GM23248 (cell line): ENCODE data around the gene DYSF. TPM values are rescaled to one million over a fixed set of nuclear protein-coding genes. Genes with fewer than 3 reads are reported as not detected.

ENCODE experiments used
- DNase-seq: peaks from one replicate; pipeline ENCODE4 v3.0.0-alpha.2; 2015
- H2AFZ ChIP-seq: fragments of 200-600 bp; sonication (generic); 2 replicates; pipeline ENCODE4 v1.6.1; 2016; ENCODE audit warnings: antibody characterized with exemption
- H3F3A ChIP-seq: fragments of 200-600 bp; sonication (generic); 2 replicates; pipeline ENCODE4 v1.6.1; 2016; ENCODE audit warnings: mild to moderate bottlenecking, antibody characterized with exemption, mixed run types; ENCODE audit not compliant: insufficient read depth
- H3K27ac ChIP-seq: fragments of 200-600 bp; sonication (generic); 2 replicates; pipeline ENCODE4 v1.5.1; 2016; ENCODE audit warnings: mild to moderate bottlenecking
- H3K27me3 ChIP-seq: fragments of 200-600 bp; sonication (generic); replicated peaks from 2 replicates; pipeline ENCODE4 v1.6.1; 2016; ENCODE audit warnings: mild to moderate bottlenecking; ENCODE audit not compliant: insufficient read depth
- H3K36me3 ChIP-seq: fragments of 200-600 bp; sonication (generic); 2 replicates; pipeline ENCODE4 v1.6.1; 2016; ENCODE audit warnings: low read depth, mild to moderate bottlenecking
- H3K4me1 ChIP-seq: fragments of 200-600 bp; sonication (generic); 2 replicates; pipeline ENCODE4 v1.6.1; 2016; ENCODE audit warnings: mild to moderate bottlenecking; ENCODE audit not compliant: insufficient read depth
- H3K4me2 ChIP-seq: fragments of 200-600 bp; sonication (generic); one replicate; pipeline ENCODE4 v1.6.1; 2016; ENCODE audit warnings: mild to moderate bottlenecking; ENCODE audit not compliant: unreplicated experiment
- H3K4me3 ChIP-seq: fragments of 200-600 bp; sonication (generic); 2 replicates; pipeline ENCODE4 v1.5.1; 2016; ENCODE audit warnings: mild to moderate bottlenecking
- H3K79me2 ChIP-seq: fragments of 200-600 bp; sonication (generic); 2 replicates; pipeline ENCODE4 v1.6.1; 2016; ENCODE audit warnings: mild to moderate bottlenecking; ENCODE audit not compliant: insufficient read depth
- H3K9ac ChIP-seq: fragments of 200-600 bp; sonication (generic); 2 replicates; pipeline ENCODE4 v1.6.1; 2016; ENCODE audit warnings: mild to moderate bottlenecking
- H3K9me2 ChIP-seq: fragments of 200-600 bp; sonication (generic); 2 replicates; pipeline ENCODE4 v1.6.1; 2016; ENCODE audit warnings: mixed run types, mild to moderate bottlenecking, moderate library complexity; ENCODE audit not compliant: insufficient read depth
- H3K9me3 ChIP-seq: fragments of 200-600 bp; sonication (generic); one replicate; pipeline ENCODE4 v1.6.1; 2017; ENCODE audit warnings: low read depth
- H4K20me1 ChIP-seq: fragments of 200-600 bp; sonication (generic); 2 replicates; pipeline ENCODE4 v1.6.0; 2016; ENCODE audit not compliant: insufficient read depth
- EZH2 ChIP-seq: fragments of 200-600 bp; sonication (generic); IDR thresholded peaks from 2 replicates; pipeline ENCODE4 v1.6.1; 2018; ENCODE audit warnings: antibody characterized with exemption, mild to moderate bottlenecking; ENCODE audit not compliant: insufficient read depth, poor library complexity, severe bottlenecking
- EZH2phosphoT487 ChIP-seq: fragments of 200-600 bp; sonication (generic); IDR thresholded peaks from 2 replicates; pipeline ENCODE4 v1.6.1; 2018; ENCODE audit warnings: antibody characterized with exemption, moderate library complexity, mild to moderate bottlenecking, low read depth; ENCODE audit not compliant: insufficient read depth
- WGBS, 2 experiments: methylation state at CpG; one replicate each; pipeline ENCODE4 v1.1.6; 2015 to 2017; ENCODE audit warnings: low lambda C conversion rate in 2 of 2, low coverage in 1 of 2; ENCODE audit errors: missing lambda C conversion rate in 2 of 2; 5-methylcytosine and 5-hydroxymethylcytosine counted together
- in situ Hi-C: fragments of 300-500 bp; cut with MboI; formaldehyde crosslinking; loops from 2 replicates; pipeline ENCODE4 v1.15.0; 2020
- polyA plus RNA-seq: library from polyadenylated mRNA; unstranded; fragments of >200 nt; fragmentation: Nextera tagmentation; extraction: Ambion mirVana; gene quantifications from 2 replicates; pipeline ENCODE4 v1.2.1, GENCODE V29; 2016
- total RNA-seq: library from RNA; depleted of rRNA; stranded (reverse); fragments of >200 nt; shearing (Covaris generic); gene quantifications from 2 replicates; pipeline ENCODE4 v1.2.3, GENCODE V29; 2014

The DYSF gene
- total and polyA plus RNA-seq, 2 experiments from 2014 or later = 0.25 to 0.54 TPM

- Histone ChIP-seq H3K79me2 (no peaks in the 10 kb centered on the region), H2AFZ (no peak overlapping the region), H3K9me3 (no peaks in the 10 kb centered on the region), H3F3A (no peaks in the 10 kb centered on the region), H3K27me3 (peaks cover 10% of the 10 kb centered on the region; the same call in 1 of the 2 replicates), H3K27ac (no peak overlapping the region), H3K4me2 (no peak overlapping the region), H4K20me1 (no peaks in the 10 kb centered on the region), H3K4me3 (no peak overlapping the region), H3K9ac (no peak overlapping the region), H3K36me3 (no peaks in the 10 kb centered on the region), H3K9me2 (no peaks in the 10 kb centered on the region), H3K4me1 (peaks cover 10% of the 10 kb centered on the region; the same call in 1 of the 2 replicates)
- 66 to 71% methylated on average over 9 of the region's 9 CpGs for WGBS, 2 experiments
- in situ Hi-C loops = no loop called here
- DNase-seq = no peak
- TF ChIP-seq EZH2phosphoT487 = no peak
- no peak for TF ChIP-seq EZH2
Measured at GRCh38 chr2:71457123-71457915, 4.0 kb downstream of the DYSF start.

- Histone ChIP-seq H3F3A (no peaks in the 10 kb centered on the region), H3K4me3 (no peak overlapping the region), H3K36me3 (no peaks in the 10 kb centered on the region), H3K27me3 (peaks cover 10% of the 10 kb centered on the region; the same call in 1 of the 2 replicates), H3K4me2 (no peak overlapping the region), H3K9me2 (no peaks in the 10 kb centered on the region), H3K27ac (no peak overlapping the region), H4K20me1 (no peaks in the 10 kb centered on the region), H3K9me3 (no peaks in the 10 kb centered on the region), H2AFZ (no peak overlapping the region), H3K9ac (no peak overlapping the region), H3K79me2 (no peaks in the 10 kb centered on the region), H3K4me1 (peaks cover 4% of the 10 kb centered on the region; the same call in 1 of the 2 replicates)
- no peak for TF ChIP-seq EZH2phosphoT487
- no peak for TF ChIP-seq EZH2
- 77 to 80% methylated on average over 4 of the region's 4 CpGs for WGBS, 2 experiments
- DNase-seq = no peak
- in situ Hi-C loops = no loop called here
Measured at GRCh38 chr2:71457923-71458322, 4.6 kb downstream of the DYSF start.

- 59 to 64% methylated on average over 7 of the region's 7 CpGs for WGBS, 2 experiments
- Histone ChIP-seq H3K4me1 (no peaks in the 10 kb centered on the region), H3K27ac (no peak overlapping the region), H4K20me1 (no peaks in the 10 kb centered on the region), H3K4me2 (no peak overlapping the region), H3K9ac (no peak overlapping the region), H3K4me3 (no peak overlapping the region), H3K27me3 (peaks cover 11% of the 10 kb centered on the region; the same call in 1 of the 2 replicates), H3K36me3 (no peaks in the 10 kb centered on the region), H3K9me3 (no peaks in the 10 kb centered on the region), H3F3A (no peaks in the 10 kb centered on the region), H3K9me2 (no peaks in the 10 kb centered on the region), H3K79me2 (no peaks in the 10 kb centered on the region), H2AFZ (no peak overlapping the region)
- DNase-seq = peak; percentile 57
- in situ Hi-C loops = no loop called here
- no peak for TF ChIP-seq EZH2
- no peak for TF ChIP-seq EZH2phosphoT487
Measured at GRCh38 chr2:71458413-71459083, 5.2 kb downstream of the DYSF start.

DNA sequence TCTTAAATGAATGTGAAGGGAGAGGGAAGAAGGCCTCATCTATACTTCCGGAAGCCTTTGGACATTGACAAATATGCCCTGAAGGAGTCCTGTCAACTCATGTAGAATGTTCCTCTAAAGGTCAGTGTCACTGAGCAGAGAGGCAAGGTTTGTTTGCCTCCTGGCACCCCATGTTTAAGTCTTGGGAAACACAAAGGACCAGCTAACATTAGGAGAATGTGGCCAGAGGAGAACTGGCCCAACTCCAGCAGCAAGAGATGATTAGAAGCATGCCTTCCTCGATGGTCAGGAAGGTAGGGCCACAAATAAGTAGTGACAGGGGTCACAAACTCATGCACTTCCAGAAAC lies 5.7 kb downstream of the DYSF start:
- WGBS, 2 experiments = 73 to 74% methylated on average over 2 of the region's 2 CpGs
- Histone ChIP-seq H3K27ac (no peak overlapping the region), H3K36me3 (no peaks in the 10 kb centered on the region), H3K4me2 (no peak overlapping the region), H3K9ac (no peak overlapping the region), H3K79me2 (no peaks in the 10 kb centered on the region), H3K4me1 (no peaks in the 10 kb centered on the region), H4K20me1 (no peaks in the 10 kb centered on the region), H3K9me3 (no peaks in the 10 kb centered on the region), H3K4me3 (no peak overlapping the region), H2AFZ (no peak overlapping the region), H3K9me2 (no peaks in the 10 kb centered on the region), H3K27me3 (peaks cover 11% of the 10 kb centered on the region; the same call in 1 of the 2 replicates), H3F3A (no peaks in the 10 kb centered on the region)
- TF ChIP-seq EZH2phosphoT487 (no peak), EZH2 (no peak)
- in situ Hi-C loops = no loop called here
- peak; percentile 25 for DNase-seq
